ENCODE results near the gene OTULINL.

Gene OTULINL

GRCh38 chr5:14568333-14568732 lies 13.3 kb upstream of the OTULINL start:
- no peak for TF ChIP-seq CTCF (IDR thresholded peaks at IDR 0.05; ENCODE audit: extremely low read depth, missing control alignments)
- DNase-seq (ENCODE audit: low spot score) = no peak

GRCh38 chr5:14569948-14570691 lies 11.5 kb upstream of the OTULINL start:
- DNase-seq (ENCODE audit: low spot score) = no peak
- TF ChIP-seq CTCF (IDR thresholded peaks at IDR 0.05; ENCODE audit: extremely low read depth, missing control alignments) = no peak

DNA sequence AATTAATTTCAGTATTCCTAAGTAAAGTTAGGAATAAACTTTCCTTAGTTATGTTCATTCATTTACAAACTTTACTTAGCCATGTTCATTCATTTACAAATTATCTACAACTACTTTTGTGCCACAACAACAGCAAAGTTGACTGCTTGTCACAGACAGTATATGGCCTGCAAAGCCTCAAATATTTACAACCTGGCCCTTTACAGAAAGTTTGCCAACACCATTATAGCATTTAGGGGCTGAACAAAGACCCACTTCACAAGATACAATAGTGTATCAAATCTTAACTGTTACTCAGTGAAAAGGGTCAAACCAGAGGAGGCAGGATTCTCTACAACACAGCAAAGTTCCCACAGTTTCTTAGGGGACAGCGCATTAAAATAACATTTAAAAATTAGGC lies 9.7 kb upstream of the OTULINL start:
- no peak for TF ChIP-seq CTCF (IDR thresholded peaks at IDR 0.05; ENCODE audit: extremely low read depth, missing control alignments)
- no peak for DNase-seq (ENCODE audit: low spot score)

DNA sequence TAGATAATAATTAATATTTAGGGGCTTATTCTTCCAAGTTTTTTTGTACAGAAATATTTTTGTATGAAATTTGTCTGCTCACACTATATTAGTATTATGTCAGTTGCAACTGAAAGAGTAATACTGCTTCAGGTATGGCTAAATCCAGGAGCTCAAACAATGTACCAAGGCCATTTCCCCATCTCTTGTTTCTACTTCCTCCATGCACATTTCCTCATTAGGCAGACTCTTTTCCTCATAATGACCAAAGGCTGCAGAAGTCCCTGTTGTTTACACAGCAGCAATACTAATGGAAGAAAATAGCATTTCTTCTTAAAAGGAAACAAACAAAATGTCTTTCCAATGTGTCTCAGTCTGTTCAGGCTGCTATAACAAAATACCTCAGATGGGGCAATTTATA lies 9.2 kb upstream of the OTULINL start:
- DNase-seq (ENCODE audit: low spot score) = no peak
- no peak for TF ChIP-seq CTCF (IDR thresholded peaks at IDR 0.05; ENCODE audit: extremely low read depth, missing control alignments)

DNA sequence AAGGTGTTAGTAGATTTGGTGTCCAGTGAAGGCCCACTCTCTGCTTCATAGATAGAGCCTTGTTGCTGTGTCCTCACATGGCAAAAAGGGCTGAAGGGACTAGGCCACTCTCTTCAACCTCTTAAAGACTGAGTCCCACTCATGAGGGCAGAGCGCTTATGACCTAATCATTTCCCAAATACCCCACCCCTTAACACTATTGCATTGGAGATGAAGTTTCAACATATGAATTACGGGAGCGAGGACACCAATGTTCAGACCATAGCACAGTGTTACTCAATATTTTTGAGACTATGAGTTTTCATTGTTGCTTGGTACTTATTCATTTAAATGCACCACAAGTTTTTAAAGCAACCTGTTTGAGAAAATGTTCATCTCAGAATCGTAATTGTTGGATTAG lies 8.8 kb upstream of the OTULINL start:
- DNase-seq (ENCODE audit: low spot score) = no peak
- no peak for TF ChIP-seq CTCF (IDR thresholded peaks at IDR 0.05; ENCODE audit: extremely low read depth, missing control alignments)

DNA sequence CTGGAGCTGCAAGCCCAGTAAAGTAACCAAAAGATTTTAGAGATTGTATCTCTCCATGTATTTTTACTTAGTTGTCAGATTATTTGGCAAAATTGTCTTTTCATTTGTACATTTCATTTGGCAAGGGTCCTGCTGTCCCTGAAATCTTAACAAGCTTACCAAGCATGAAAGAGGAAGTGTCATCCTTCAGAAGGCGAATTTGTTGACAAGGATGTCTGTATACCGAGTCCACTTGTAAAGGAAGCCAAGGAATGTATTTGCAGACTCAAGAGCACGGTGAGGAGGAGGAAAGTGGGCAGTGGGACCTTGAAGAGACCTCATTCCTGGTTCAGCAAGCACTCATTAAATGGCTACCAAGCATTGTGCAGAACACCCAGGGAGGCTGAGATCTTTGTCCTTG lies 7.5 kb upstream of the OTULINL start:
- DNase-seq (ENCODE audit: low spot score) = no peak

More for the DNA sequence above, 7.5 kb upstream of the OTULINL start:
- TF ChIP-seq CTCF (IDR thresholded peaks at IDR 0.05; ENCODE audit: extremely low read depth, missing control alignments) = no peak
